SIG-M5 treated with dmso at 0.1 percent for 504 hours (cell line): Measurements from ENCODE around the gene RPS13.
"Not testable (repeated sequence)": the region's sequence is repeated elsewhere in the genome, so short reads cannot be mapped to it uniquely, and the experiment has no call there.

Source experiments
- DNase-seq: peaks from one replicate; lab custom pipeline; 2025; ENCODE audit not compliant: unreplicated experiment; lab: John Stamatoyannopoulos, UW

RPS13 gene

DNA sequence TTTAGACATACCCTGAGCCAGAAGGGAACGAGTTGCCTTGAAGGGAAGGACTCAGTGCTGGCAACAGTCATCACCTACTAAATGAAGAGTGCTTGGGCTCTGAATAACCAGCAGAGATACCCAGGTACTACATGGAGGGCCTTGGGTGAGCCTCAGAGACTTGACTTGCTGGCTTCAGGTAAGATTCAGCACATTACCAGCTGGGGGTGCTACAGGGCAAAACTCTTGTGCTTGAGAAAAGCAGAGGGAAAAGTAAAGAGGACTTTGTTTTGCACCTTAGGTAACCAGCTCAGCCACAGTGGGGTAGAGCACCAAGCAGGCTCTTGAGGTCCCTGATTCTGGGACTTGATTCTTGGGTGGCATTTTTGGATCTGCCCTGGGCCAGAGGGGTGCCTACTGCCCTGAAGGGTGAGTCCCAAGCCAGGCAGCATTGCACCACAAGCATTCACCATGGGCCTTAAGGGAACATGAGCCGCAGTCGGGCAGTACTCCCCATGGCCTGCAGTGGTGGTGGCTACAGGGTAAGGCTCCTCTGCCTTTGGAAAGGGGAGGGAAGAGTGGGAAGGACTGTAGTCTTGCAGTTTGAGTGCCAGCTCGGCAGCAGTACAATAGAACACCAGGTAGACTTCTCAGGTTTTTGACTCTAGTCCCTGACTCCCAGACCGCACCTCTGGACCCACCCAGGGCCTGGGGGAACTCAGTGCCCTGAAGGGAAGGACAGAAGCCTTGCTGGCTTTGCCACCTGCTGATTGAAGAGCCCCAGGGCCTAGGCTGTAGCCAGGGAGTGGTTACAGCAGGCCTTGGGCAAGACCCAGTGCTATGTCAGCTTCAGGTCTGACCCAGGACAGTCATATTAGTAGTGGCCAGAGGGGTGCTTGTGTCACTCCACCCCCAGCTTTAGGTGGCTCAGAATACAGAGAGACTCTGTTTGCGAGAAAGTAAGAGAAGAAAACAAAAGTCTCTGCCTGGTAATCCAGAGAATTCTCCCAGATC is 40.5 kb downstream of the RPS13 start:
- peak; percentile 15 for DNase-seq

DNA sequence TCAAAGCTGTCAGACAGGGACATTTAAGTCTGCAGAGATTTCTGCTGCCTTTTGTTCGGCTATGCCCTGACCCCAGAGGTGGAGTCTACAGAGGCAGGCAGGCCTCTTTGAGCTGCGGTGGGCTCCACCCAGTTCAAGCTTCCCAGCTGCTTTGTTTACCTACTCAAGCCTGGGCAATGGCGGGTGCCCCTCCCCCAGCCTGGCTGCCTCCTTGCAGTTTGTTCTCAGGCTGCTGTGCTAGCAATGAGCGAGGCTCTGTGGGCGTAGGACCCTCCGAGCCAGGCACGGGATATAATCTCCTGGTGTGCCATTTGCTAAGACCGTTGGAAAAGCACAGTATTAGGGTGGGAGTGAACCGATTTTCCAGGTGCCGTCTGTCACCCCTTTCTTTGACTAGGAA is 43.4 kb downstream of the RPS13 start:
- not testable (repeated sequence) for DNase-seq

DNA sequence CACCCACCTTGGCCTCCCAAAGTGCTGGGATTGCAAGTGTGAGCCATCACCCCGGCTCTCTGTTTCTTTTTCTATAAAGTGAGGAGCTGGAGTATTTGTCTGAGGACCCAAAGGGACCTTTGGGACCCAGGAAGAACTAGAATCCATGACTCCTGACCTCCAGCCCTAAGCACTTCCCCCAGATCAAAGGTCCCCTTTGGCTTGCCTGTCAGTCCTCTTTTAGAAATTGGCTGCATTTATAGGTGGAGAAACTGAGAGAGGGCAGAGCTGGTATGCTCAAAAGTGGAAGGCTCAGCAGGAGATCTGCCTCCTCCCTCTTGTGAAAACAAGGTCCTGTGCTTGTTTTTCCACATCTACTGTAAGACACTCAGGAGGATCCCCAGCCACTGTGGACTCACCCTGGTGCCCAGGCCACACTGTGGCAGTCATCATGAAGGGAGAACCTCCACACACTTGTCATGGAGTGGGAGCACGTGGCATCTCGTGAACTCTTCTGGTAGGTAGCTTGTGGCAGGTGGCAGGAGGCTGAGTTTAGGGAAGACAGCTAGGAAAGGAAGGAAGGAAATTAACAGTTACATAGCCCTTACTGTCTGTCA is 50.9 kb downstream of the RPS13 start:
- DNase-seq, result no peak

DNA sequence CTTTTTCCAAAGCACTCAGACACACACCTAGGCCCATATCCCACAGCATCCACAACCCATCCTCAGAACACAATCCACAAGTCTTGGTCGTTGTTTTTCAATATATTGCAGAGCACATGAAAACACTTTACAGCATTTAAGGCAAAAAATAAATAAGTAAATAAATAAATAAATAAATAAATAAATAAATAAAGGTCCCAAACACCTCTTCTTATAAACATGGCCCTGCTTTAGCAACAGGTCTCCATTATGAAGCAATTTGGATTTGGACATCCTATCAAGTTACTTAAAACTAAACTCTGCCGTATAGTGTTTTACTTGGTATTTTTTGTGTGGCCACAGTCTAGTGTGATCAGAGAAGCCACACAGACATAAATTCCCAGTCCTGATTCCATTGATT is 52.5 kb downstream of the RPS13 start:
- no peak for DNase-seq
